HG03175 (cell line): ENCODE data around the gene OR51D1.
A peak's percentile ranks its signal among the peaks of the same experiment; 100 is the strongest.

ENCODE experiments used
- ATAC-seq: cut with Tn5 transposase; IDR thresholded peaks from one replicate; pipeline ENCODE4 v1.9.1; 2021; ENCODE audit warnings: mild to moderate bottlenecking, moderate library complexity; ENCODE audit not compliant: unreplicated experiment

Gene OR51D1

DNA sequence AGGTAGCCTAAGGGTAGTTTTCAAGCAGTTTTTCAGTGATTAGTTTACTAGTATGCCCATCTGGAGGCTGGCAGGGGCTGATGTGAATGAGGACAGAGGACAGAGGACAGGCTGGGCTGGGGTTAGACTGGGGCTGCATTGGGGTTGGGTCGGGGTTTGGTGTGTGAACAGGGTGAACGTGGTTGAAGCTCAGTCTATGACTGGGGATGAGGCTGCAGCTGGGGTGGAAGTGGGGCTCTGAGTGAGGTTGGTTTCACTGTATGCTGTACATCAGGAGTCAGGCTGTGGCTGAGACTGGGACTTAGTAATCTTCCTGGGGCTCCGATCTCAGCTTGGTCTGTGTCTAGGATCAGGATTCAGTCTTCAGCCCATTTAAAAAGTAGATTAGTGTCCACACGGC lies 7.0 kb downstream of the OR51D1 start:
- ATAC-seq, result no peak

DNA sequence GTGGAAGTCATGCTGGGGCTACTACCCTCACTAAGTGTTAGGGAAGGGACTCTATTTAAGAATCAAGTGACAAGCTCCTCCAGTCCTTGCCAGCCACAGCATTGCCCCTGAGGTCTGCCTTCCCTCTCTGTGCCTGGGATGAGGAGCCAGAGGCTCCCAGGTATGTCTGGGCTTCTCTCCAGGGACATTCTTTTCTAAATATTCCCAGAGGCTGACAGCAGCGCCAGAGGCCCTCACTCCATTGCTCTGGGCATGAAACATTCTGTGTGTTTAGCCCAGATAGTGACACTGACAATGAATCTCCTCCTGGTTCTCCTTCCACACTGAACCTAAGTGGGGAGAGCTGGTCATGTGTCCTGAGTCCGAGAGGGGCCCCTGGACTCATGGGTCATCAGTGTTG lies 8.7 kb downstream of the OR51D1 start:
- no peak for ATAC-seq

DNA sequence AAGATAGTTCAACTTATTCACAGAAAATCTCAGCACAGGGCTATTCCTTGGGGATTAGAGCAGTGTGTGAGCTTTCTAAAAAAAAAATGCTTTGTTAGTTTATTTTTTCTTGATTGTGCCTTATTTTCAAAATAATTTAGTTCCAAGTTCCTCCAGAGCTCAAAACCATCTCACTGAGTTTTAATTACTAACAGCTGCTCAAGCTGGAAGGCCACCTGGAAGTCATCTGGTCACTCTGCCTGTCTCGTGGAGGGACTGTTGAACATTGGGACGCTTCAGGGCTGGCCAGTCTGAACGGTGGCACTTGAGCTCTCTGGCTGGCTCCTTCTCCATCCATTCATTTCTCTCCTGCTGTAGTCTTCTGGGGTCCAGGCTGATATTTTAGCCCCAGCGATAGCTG lies 10.5 kb downstream of the OR51D1 start:
- ATAC-seq, result no peak

DNA sequence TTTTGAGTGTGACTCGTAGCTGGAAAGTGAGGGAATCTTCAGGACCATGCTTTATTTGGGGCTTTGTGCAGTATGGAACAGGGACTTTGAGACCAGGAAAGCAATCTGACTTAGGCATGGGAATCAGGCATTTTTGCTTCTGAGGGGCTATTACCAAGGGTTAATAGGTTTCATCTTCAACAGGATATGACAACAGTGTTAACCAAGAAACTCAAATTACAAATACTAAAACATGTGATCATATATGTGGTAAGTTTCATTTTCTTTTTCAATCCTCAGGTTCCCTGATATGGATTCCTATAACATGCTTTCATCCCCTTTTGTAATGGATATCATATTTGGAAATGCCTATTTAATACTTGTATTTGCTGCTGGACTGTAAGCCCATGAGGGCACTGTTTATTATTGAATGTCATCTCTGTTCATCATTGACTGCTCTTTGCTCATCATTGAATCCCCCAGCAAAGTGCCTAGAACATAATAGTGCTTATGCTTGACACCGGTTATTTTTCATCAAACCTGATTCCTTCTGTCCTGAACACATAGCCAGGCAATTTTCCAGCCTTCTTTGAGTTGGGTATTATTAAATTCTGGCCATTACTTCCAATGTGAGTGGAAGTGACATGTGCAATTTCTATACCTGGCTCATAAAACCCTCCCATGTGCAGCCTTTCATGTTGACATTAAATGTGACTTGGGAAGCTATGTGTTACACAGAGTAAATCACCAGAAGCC lies 17.5 kb downstream of the OR51D1 start:
- peak; percentile 65 for ATAC-seq

DNA sequence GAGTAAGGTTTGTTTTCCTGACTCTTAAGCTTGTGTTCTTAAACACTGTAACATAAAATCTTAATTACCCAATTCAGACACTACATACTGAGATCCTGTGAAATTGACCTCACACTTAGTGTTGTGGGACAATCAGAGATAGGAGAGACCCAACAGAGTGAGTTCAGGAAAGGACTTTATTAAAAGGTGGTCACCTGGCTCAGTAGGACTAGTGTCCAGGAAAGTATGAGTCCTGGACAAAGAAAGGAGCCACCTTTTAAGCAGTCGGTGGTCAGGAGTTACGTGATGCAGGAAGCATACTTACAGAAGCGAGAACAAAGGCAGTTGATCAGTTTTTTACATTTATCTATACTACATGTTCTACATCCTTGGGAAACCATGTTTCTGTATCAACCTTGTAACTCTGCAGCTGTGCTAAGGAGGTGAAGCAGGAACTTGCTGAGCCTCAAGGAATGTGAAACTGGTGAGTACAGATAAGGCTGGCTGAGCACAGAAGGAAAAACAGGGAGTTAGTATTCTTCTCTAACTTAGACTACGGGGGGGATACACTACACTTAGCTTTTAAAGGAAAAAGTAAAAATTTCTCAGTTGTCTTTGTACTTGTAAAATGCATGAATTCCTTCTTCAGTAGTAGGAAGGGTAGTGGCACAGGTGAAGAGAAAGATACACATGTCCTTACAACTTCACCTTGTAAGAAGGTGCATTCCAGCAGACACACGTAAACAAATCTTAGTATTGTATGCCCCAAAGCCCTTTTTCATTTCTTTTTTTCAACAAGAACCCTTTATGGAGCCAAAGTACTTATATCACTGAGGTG lies 21.6 kb downstream of the OR51D1 start:
- ATAC-seq, result no peak

DNA sequence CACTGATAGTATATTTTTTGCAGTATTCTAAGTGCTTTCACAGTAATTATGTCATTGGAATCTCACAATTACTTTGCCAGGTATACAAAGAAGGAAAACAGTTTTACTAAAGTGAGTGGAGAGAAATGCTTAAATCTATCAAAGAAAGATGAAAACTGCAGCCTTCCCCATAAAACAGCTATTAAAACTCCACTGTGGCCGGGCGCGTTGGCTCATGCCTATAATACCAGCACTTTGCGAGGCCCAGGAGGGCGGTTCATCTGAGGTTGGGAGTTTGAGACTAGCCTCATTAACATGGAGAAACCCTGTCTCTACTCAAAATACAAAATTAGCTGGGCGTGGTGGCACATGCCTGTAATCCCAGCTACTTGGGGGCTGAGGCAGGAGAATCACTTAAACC lies 25.6 kb downstream of the OR51D1 start:
- no peak for ATAC-seq

DNA sequence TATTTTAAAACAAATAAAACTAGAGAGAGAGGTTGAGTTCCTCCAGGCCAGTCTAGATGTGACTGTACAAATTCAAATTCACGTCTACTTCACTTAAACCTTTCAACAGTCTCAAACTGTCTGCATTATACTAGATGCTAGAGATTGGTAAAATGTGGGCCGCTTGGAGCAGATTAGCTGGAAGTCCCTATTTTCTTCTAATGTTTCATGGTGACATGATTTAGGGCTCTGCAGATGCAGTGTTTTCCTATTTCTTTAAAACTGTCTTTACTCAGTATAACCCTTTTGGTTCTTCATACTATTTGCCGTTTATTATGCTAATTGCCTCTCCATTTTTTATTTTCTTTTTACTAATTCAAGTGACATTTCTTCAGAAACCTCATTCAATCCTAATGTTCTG lies 26.9 kb downstream of the OR51D1 start:
- no peak for ATAC-seq

DNA sequence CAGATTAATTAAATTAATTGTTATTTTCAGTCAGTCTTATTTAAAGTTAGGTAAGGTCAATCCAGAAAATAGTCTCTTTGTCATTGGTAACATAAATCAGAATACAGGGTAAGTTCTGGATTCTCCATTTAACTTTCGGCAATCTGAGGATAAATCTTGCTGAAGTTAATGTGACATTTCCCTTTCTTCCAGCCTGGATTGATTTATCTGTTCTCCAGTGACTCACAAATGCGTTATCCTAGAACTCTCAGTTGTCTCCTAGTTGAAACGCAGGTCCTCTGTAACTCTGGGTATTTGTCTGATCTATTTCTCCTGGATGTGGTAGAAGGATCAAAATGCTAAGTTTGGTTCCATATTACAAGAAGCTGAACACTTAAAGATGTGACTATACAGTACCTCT lies 27.5 kb downstream of the OR51D1 start:
- no peak for ATAC-seq

DNA sequence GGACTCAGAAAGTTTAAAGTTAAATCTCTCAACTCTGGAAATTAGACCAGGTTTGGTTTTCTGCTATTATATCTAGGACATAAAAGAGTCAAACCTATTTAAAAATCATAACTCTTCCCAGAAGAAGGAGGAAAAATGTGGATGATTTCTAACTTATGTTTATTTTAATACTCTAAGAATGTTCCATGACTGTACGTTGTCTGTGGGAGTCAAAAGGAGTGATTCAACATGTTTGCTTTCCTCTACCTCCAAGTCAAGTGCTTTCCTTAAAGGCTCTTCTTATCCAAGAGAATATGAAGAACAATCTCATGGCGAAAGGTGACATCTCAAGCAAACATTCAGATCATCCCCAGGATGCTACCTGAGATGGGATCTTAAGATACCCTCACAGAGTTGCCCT lies 28.1 kb downstream of the OR51D1 start:
- no peak for ATAC-seq

DNA sequence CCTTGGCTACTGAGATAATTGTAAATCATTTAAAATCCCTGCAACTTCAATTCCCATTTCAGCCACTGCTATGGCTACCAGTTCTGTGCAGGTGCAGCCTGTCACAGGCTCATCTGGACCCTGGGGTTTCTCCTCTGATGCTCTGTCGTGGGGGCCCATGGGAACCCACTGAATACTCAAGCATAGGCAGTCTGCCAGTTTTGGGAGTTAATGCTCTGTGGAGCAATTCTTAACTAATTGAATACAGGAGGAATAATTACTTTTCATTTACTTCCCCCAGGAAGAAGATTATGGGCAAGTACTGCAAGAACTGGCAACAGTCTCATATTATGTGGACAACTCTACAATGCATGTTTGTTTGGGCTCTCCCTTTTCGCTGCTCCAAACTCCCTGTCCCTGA lies 34.5 kb downstream of the OR51D1 start:
- ATAC-seq, result no peak

DNA sequence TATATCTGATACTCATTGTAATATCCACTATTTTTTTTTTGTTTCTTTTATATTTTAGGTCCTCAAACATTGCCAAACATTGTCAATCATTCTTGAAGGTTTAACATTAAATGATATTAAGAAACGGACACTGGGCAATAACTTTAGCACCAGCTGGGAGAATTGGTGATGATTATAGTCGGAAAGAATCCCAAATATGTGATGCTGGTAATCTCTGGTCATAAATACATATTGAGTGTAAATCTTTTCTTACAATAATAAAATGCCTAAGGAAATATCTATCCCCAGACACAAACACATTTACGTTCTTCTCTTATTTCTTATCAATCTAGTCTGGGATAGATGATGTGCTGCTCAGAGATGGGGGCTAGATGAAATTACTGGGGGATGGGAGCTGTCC lies 35.2 kb downstream of the OR51D1 start:
- no peak for ATAC-seq

DNA sequence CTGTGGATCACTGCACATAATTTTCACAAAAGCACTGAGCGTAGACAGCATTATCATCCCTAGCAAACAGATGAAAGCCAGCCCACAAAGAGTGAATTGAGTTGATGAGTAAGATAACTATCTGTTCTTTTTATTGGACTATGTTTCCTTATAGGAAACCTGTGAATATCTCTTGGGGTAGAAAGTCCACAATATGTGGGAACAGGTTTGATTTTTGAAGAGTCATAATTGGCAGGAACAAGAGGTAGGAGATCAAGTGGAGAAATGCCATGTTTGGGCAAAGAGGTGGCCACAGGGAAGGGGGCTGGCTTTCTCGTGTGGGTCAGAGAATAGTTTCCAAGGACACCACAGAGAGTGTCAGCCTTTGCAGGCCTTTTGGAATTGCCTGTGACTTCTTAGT lies 36.5 kb downstream of the OR51D1 start:
- ATAC-seq, result no peak

DNA sequence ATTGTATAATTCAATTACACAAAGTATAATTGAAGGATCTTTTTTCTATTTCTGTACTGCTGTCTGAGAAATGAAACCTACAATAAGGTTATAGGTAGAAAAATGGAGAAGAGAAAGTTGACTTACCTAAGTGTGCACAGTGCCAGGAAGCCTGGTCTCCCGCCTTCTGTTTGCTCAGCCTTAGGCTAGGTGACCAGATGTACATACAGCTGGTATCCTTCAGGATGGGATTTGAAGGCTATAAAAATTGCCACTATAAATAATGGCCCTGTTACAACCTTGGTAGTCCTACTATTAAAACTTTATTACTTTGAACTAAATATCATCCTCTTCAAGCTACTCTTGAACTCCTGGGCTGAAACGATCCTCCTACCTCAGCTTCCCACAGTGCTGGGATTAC lies 40.7 kb downstream of the OR51D1 start:
- no peak for ATAC-seq

DNA sequence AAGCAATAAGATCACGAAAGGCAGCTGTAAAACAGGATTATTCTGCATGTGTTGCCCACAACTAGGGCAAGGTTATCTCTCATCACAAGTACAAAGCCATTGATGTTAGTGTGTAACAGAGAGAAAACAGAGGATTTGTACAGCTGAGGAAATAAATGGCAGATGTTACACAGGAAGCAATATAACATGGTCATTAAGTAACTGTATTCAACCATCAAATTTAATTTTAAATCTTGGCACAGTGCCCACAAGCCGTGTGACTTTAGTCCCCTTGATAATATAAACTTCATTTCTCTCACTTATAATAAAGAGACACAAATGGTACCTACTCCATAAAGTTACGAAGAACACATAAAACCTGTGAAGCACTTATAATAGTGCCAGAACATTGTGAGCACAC lies 43.1 kb downstream of the OR51D1 start:
- no peak for ATAC-seq

DNA sequence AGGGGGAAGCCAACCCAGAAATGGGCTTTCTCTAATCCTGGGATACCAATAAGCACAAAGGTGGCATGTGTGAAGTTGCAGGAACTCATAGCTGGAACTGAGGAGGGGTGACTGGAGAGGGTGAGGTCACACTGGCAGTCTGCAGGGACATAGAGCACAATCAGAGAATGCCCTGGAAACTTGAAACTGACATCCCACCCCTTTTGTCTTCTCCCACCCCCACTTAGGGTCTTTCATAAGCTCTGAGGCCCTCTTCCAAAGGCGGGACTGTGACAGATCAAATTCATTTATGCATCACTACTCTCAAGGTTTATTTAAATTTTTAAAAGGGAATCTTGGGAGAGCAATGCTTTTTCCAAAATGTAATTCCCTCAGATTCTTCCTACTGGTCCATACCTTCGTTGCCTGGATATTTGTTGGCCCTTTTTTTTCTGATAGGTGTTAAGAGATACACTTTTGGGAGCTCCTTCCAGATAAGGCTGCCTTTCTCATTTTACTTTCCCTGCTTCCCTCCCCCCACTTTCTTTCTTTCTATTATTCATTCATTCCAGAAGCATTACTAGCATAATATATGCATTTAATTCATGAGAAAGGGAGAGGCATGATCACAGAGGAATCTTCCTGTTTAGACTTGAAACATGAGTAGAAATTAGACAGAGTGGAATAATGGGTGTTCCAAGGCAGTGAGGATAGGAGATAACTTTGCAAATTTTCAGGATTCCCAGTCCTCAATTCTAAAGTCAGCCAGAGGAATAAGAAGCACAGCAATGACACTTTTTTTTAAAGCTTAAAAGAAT lies 45.5 kb downstream of the OR51D1 start:
- no peak for ATAC-seq

DNA sequence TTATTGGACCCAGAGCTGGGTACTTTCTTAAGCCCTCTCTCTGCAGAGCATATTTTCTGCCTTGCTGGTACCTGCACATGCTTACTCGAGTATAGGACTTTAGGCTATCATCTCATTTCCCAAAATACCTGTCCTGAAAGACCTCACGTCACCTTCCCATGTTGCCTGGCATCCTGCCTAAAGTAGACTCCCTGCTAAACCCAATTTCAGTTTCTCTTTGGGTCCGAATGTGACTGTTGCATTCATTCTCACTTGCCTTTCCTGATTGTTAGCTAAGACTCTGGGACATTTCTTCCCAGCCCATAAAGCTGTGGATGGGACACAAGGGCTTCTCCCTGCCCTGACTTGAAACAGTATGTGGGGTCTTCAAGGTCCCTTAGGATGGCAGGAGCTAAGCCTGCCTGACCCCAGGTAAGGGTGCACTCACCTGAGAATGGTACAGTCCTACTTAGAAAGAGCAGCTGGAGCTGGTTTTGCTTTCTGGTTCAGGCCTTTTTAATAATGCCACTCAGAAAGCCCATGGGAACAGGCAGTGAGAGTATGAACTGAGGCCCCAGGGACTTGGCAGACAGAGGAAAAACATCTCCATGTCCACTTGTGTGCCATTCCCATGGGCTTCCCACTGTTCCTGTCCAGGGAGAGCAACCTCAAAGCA lies 47.5 kb downstream of the OR51D1 start:
- ATAC-seq, result no peak
